Activated CD4-positive, alpha-beta T cell treated with anti-CD3 and anti-CD28 coated beads, Interleukin-2, amount 10 ng/mL, durations not matched to agents 7 days and 5 days (primary cell): ENCODE measurements around the gene ARL2BP. TPM values are rescaled to one million over a fixed set of nuclear protein-coding genes. Genes with fewer than 3 reads are reported as not detected.
"Not testable (repeated sequence)": the region's sequence is repeated elsewhere in the genome, so short reads cannot be mapped to it uniquely, and the experiment has no call there.

Source experiments
- CTCF ChIA-PET: fragments of 350-600 bp; sonication (Branson Sonifier 250); formaldehyde crosslinking; loops from one replicate; lab custom pipeline; 2021; ENCODE audit warnings: antibody characterized with exemption; lab: Charles Lee
- POLR2A ChIA-PET: fragments of 350-600 bp; sonication (Branson Sonifier 250); formaldehyde crosslinking; loops from one replicate; lab custom pipeline; 2021; ENCODE audit warnings: antibody characterized with exemption; lab: Charles Lee
- DNase-seq: peaks from one replicate; pipeline ENCODE4 v3.0.0-alpha.2; 2020
- H3K27ac Mint-ChIP-seq: one replicate; pipeline ENCODE4 v1.8.0; 2021; ENCODE audit warnings: mild to moderate bottlenecking, moderate library complexity, mixed read lengths
- H3K27me3 Mint-ChIP-seq: one replicate; pipeline ENCODE4 v1.8.0; 2021; ENCODE audit warnings: mixed read lengths
- H3K36me3 Mint-ChIP-seq: one replicate; pipeline ENCODE4 v1.8.0; 2021; ENCODE audit warnings: low read depth, mixed read lengths
- H3K4me1 Mint-ChIP-seq: one replicate; pipeline ENCODE4 v1.8.0; 2021; ENCODE audit warnings: mixed read lengths
- H3K4me3 Mint-ChIP-seq: one replicate; pipeline ENCODE4 v1.8.0; 2021; ENCODE audit warnings: mild to moderate bottlenecking, moderate library complexity, mixed read lengths
- H3K9me3 Mint-ChIP-seq: one replicate; pipeline ENCODE4 v1.8.0; 2021; ENCODE audit warnings: mixed read lengths
- total RNA-seq, 2 experiments: library from RNA; stranded (reverse); gene quantifications; one replicate each; pipeline ENCODE4 v1.2.3, GENCODE V29; 2021

Gene ARL2BP
- total RNA-seq, 2 experiments from 2014 or later, result 35.0 to 36.7 TPM

GRCh38 chr16:57268804-57269800 lies 24.0 kb downstream of the ARL2BP start:
- no peaks in the 10 kb centered on the region for H3K27me3 Mint-ChIP-seq
- H3K9me3 Mint-ChIP-seq, result no peaks in the 10 kb centered on the region
- H3K4me3 Mint-ChIP-seq, result no peak overlapping the region
- peaks cover 36% of the 10 kb centered on the region for H3K4me1 Mint-ChIP-seq
- no peaks in the 10 kb centered on the region for H3K36me3 Mint-ChIP-seq
- no peak for DNase-seq
- ChIA-PET POLR2A (no interaction called here), CTCF (interaction anchor here (0.6 to 0.8 kb wide), 3 partner anchors 11 to 703 kb away, joined by 3 to 6 read pairs (median 4); no protein-coding TSS in a partner anchor)
- peak overlapping the region; percentile 62 for H3K27ac Mint-ChIP-seq

- POLR2A ChIA-PET, result no interaction called here
- Mint-ChIP-seq H3K27me3 (no peaks in the 10 kb centered on the region), H3K4me1 (peaks cover 40% of the 10 kb centered on the region), H3K9me3 (no peaks in the 10 kb centered on the region), H3K4me3 (no peak overlapping the region), H3K36me3 (no peaks in the 10 kb centered on the region), H3K27ac (no peak overlapping the region)
- CTCF ChIA-PET, result interaction anchor here (1.0 to 1.9 kb wide), 2 partner anchors 8 to 10 kb away, joined by 4 to 6 read pairs; no protein-coding TSS in a partner anchor
- DNase-seq, result no peak
Observed at GRCh38 chr16:57270221-57271062, 25.4 kb downstream of the ARL2BP start.

GRCh38 chr16:57271063-57271345 lies 25.9 kb downstream of the ARL2BP start:
- CTCF ChIA-PET, result interaction anchor here (1.0 to 1.9 kb wide), 2 partner anchors 8 to 9 kb away, joined by 4 to 6 read pairs; no protein-coding TSS in a partner anchor
- DNase-seq, result no peak
- H3K4me1 Mint-ChIP-seq, result peaks cover 37% of the 10 kb centered on the region
- H3K27ac Mint-ChIP-seq, result no peak overlapping the region
- H3K36me3 Mint-ChIP-seq, result no peaks in the 10 kb centered on the region
- no peaks in the 10 kb centered on the region for H3K27me3 Mint-ChIP-seq
- POLR2A ChIA-PET, result no interaction called here
- no peaks in the 10 kb centered on the region for H3K9me3 Mint-ChIP-seq
- no peak overlapping the region for H3K4me3 Mint-ChIP-seq

- H3K4me1 Mint-ChIP-seq, result peaks cover 35% of the 10 kb centered on the region
- no peak overlapping the region for H3K27ac Mint-ChIP-seq
- no peaks in the 10 kb centered on the region for H3K9me3 Mint-ChIP-seq
- H3K27me3 Mint-ChIP-seq, result no peaks in the 10 kb centered on the region
- POLR2A ChIA-PET, result no interaction called here
- no peak for DNase-seq
- no peaks in the 10 kb centered on the region for H3K36me3 Mint-ChIP-seq
- CTCF ChIA-PET, result interaction anchor here (0.9 to 1.9 kb wide), 4 partner anchors 9 to 23 kb away, joined by 3 to 6 read pairs (median 4); no protein-coding TSS in a partner anchor
- H3K4me3 Mint-ChIP-seq, result no peak overlapping the region
Observed at GRCh38 chr16:57271867-57272495, 26.9 kb downstream of the ARL2BP start.

- no peaks in the 10 kb centered on the region for H3K36me3 Mint-ChIP-seq
- no peak overlapping the region for H3K4me3 Mint-ChIP-seq
- H3K27ac Mint-ChIP-seq, result no peak overlapping the region
- no peaks in the 10 kb centered on the region for H3K27me3 Mint-ChIP-seq
- no peak for DNase-seq
- ChIA-PET POLR2A (no interaction called here), CTCF (interaction anchor here (1.2 kb wide), 1 partner anchor 24 kb away, joined by 3 read pairs; no protein-coding TSS in a partner anchor)
- H3K4me1 Mint-ChIP-seq, result peaks cover 35% of the 10 kb centered on the region
- H3K9me3 Mint-ChIP-seq, result no peaks in the 10 kb centered on the region
Observed at GRCh38 chr16:57273359-57273758, 28.3 kb downstream of the ARL2BP start.

- no peak for DNase-seq
- no peaks in the 10 kb centered on the region for H3K9me3 Mint-ChIP-seq
- no peak overlapping the region for H3K27ac Mint-ChIP-seq
- ChIA-PET CTCF (no interaction called here), POLR2A (no interaction called here)
- peaks cover 35% of the 10 kb centered on the region for H3K4me1 Mint-ChIP-seq
- H3K36me3 Mint-ChIP-seq, result no peaks in the 10 kb centered on the region
- H3K4me3 Mint-ChIP-seq, result no peak overlapping the region
- H3K27me3 Mint-ChIP-seq, result no peaks in the 10 kb centered on the region
Observed at GRCh38 chr16:57273826-57274225, 28.8 kb downstream of the ARL2BP start.

- DNase-seq, CTCF ChIA-PET, POLR2A ChIA-PET, H3K9me3 Mint-ChIP-seq, H3K4me3 Mint-ChIP-seq, H3K27ac Mint-ChIP-seq, H3K27me3 Mint-ChIP-seq, H3K36me3 Mint-ChIP-seq: not testable (repeated sequence)
- H3K4me1 Mint-ChIP-seq, result peaks cover 44% of the 10 kb centered on the region
Observed at GRCh38 chr16:57275946-57276345, 30.9 kb downstream of the ARL2BP start.

GRCh38 chr16:57276596-57276995 lies 31.5 kb downstream of the ARL2BP start:
- Mint-ChIP-seq H3K9me3 (no peaks in the 10 kb centered on the region), H3K36me3 (no peaks in the 10 kb centered on the region), H3K27ac (no peak overlapping the region), H3K27me3 (peaks cover 5% of the 10 kb centered on the region), H3K4me3 (no peak overlapping the region), H3K4me1 (peaks cover 44% of the 10 kb centered on the region)
- ChIA-PET POLR2A (no interaction called here), CTCF (interaction anchor here (1.9 kb wide), 1 partner anchor 10 kb away, joined by 5 read pairs; no protein-coding TSS in a partner anchor)
- DNase-seq, result no peak

GRCh38 chr16:57277586-57277985 lies 32.5 kb downstream of the ARL2BP start:
- Mint-ChIP-seq H3K27ac (peak overlapping the region; percentile 72), H3K36me3 (no peaks in the 10 kb centered on the region), H3K27me3 (peaks cover 13% of the 10 kb centered on the region), H3K4me1 (peaks cover 46% of the 10 kb centered on the region), H3K9me3 (no peaks in the 10 kb centered on the region), H3K4me3 (peak overlapping the region; percentile 39)
- POLR2A ChIA-PET, result no interaction called here
- DNase-seq, result peak; percentile 82
- CTCF ChIA-PET, result interaction anchor here (0.6 to 1.9 kb wide), 4 partner anchors 11 to 32 kb away, joined by 3 to 5 read pairs (median 4); partner anchors contain the start of gene ARL2BP

GRCh38 chr16:57278494-57278893 lies 33.4 kb downstream of the ARL2BP start:
- no peak for DNase-seq
- POLR2A ChIA-PET, result no interaction called here
- Mint-ChIP-seq H3K4me1 (peaks cover 46% of the 10 kb centered on the region), H3K27ac (no peak overlapping the region), H3K4me3 (no peak overlapping the region), H3K27me3 (peaks cover 21% of the 10 kb centered on the region), H3K36me3 (no peaks in the 10 kb centered on the region), H3K9me3 (no peaks in the 10 kb centered on the region)
- CTCF ChIA-PET, result interaction anchor here (1.1 to 1.9 kb wide), 4 partner anchors 11 to 138 kb away, joined by 3 to 5 read pairs (median 4); no protein-coding TSS in a partner anchor

GRCh38 chr16:57279780-57280638 lies 35.0 kb downstream of the ARL2BP start:
- POLR2A ChIA-PET, result no interaction called here
- peaks cover 29% of the 10 kb centered on the region for H3K27me3 Mint-ChIP-seq
- CTCF ChIA-PET, result interaction anchor here (0.6 to 2.7 kb wide), 9 partner anchors 9 to 173 kb away, joined by 3 to 10 read pairs (median 4); no protein-coding TSS in a partner anchor
- no peak overlapping the region for H3K27ac Mint-ChIP-seq
- H3K36me3 Mint-ChIP-seq, result no peaks in the 10 kb centered on the region
- H3K9me3 Mint-ChIP-seq, result no peaks in the 10 kb centered on the region
- no peak overlapping the region for H3K4me3 Mint-ChIP-seq
- DNase-seq, result no peak
- peaks cover 49% of the 10 kb centered on the region for H3K4me1 Mint-ChIP-seq
